NCI-H1105 (cell line): Measurements from ENCODE around the gene WDR49.
"Not testable (repeated sequence)": the region's sequence is repeated elsewhere in the genome, so short reads cannot be mapped to it uniquely, and the experiment has no call there.

Source experiments
- DNase-seq: peaks from one replicate; lab custom pipeline; 2025; lab: John Stamatoyannopoulos, UW

WDR49 gene

GRCh38 chr3:167614196-167614595, 39.5 kb downstream of the WDR49 start:
- not testable (repeated sequence) for DNase-seq

GRCh38 chr3:167611718-167612117, 42.0 kb downstream of the WDR49 start:
- no peak for DNase-seq

- no peak for DNase-seq
These were observed 44.6 kb downstream of the WDR49 start for GRCh38 chr3:167609156-167609555.

- DNase-seq: no peak
These were observed 46.9 kb downstream of the WDR49 start for GRCh38 chr3:167606836-167607235.

- DNase-seq: no peak
These were observed 47.9 kb downstream of the WDR49 start for GRCh38 chr3:167605871-167606270.

- DNase-seq: no peak
These were observed 51.7 kb downstream of the WDR49 start for GRCh38 chr3:167602041-167602440.

- no peak for DNase-seq
These were observed 66.1 kb downstream of the WDR49 start for GRCh38 chr3:167587651-167588050.

- DNase-seq: no peak
These were observed 78.6 kb downstream of the WDR49 start for GRCh38 chr3:167575000-167575600.

- DNase-seq: no peak
These were observed 80.8 kb downstream of the WDR49 start for GRCh38 chr3:167572991-167573390.

GRCh38 chr3:167568634-167569033, 85.1 kb downstream of the WDR49 start:
- no peak for DNase-seq

- no peak for DNase-seq
These were observed 88.3 kb downstream of the WDR49 start for GRCh38 chr3:167565489-167565888.

- DNase-seq: no peak
These were observed 89.1 kb downstream of the WDR49 start for GRCh38 chr3:167564612-167565011.

GRCh38 chr3:167559924-167560323, 93.8 kb downstream of the WDR49 start:
- DNase-seq: peak; percentile 24

GRCh38 chr3:167554898-167555297, 98.8 kb downstream of the WDR49 start:
- no peak for DNase-seq

GRCh38 chr3:167538081-167538480, 115.7 kb downstream of the WDR49 start:
- DNase-seq: no peak

- no peak for DNase-seq
These were observed 132.8 kb downstream of the WDR49 start for GRCh38 chr3:167521006-167521355.

- no peak for DNase-seq
These were observed 133.3 kb downstream of the WDR49 start for GRCh38 chr3:167520266-167521005.

GRCh38 chr3:167507954-167508353, 145.8 kb downstream of the WDR49 start:
- no peak for DNase-seq

- DNase-seq: no peak
These were observed 151.3 kb downstream of the WDR49 start for GRCh38 chr3:167502401-167502800.

GRCh38 chr3:167501941-167502340, 151.8 kb downstream of the WDR49 start:
- DNase-seq: no peak

GRCh38 chr3:167497903-167498302, 155.8 kb downstream of the WDR49 start:
- DNase-seq: no peak

GRCh38 chr3:167493244-167493643, 160.5 kb downstream of the WDR49 start:
- no peak for DNase-seq

- DNase-seq: no peak
These were observed 162.1 kb downstream of the WDR49 start for GRCh38 chr3:167491621-167492020.

GRCh38 chr3:167489571-167489970, 164.2 kb downstream of the WDR49 start:
- peak; percentile 28 for DNase-seq
